Chondrocyte (in vitro differentiated cells): Measurements from ENCODE around the gene CMPK2. TPM values are rescaled to one million over a fixed set of nuclear protein-coding genes. Genes with fewer than 3 reads are reported as not detected.

ENCODE experiments used
- DNase-seq: peaks from one replicate; pipeline ENCODE4 v3.0.0; 2021; ENCODE audit warnings: mixed read lengths, low spot score
- H3K27ac Mint-ChIP-seq: one replicate; pipeline ENCODE4 v1.8.0; 2021; ENCODE audit warnings: mild to moderate bottlenecking, moderate library complexity, mixed read lengths; ENCODE audit not compliant: unreplicated experiment
- H3K27me3 Mint-ChIP-seq: 2 replicates; pipeline ENCODE4 v1.8.0; 2021; ENCODE audit warnings: low read depth, mixed read lengths
- H3K36me3 Mint-ChIP-seq: 2 replicates; pipeline ENCODE4 v1.8.0; 2021; ENCODE audit warnings: low read depth, mixed read lengths
- H3K4me1 Mint-ChIP-seq: 2 replicates; pipeline ENCODE4 v1.8.0; 2021; ENCODE audit warnings: low read depth, mild to moderate bottlenecking, mixed read lengths
- H3K4me3 Mint-ChIP-seq: one replicate; pipeline ENCODE4 v1.8.0; 2021; ENCODE audit warnings: mild to moderate bottlenecking, moderate library complexity, mixed read lengths; ENCODE audit not compliant: unreplicated experiment
- H3K9me3 Mint-ChIP-seq: 2 replicates; pipeline ENCODE4 v1.8.0; 2021; ENCODE audit warnings: low read depth, mixed read lengths
- total RNA-seq: library from RNA; stranded (reverse); gene quantifications from 3 replicates; pipeline ENCODE4 v1.2.1, GENCODE V29; 2021
- TF ChIP-seq, protein P1 (sequence below): fragments of 200-600 bp; sonication (generic); IDR thresholded peaks from 2 replicates; pipeline ENCODE4 v1.5.0; 2021; ENCODE audit warnings: antibody characterized with exemption, mild to moderate bottlenecking, moderate library complexity

The CMPK2 gene
- total RNA-seq, 1 donor from 2014 or later = 0.95 TPM

- no peaks in the 10 kb centered on the region for H3K4me1 Mint-ChIP-seq
- H3K27me3 Mint-ChIP-seq = no peaks in the 10 kb centered on the region
- DNase-seq = no peak
- H3K4me3 Mint-ChIP-seq = no peak overlapping the region
- no peak overlapping the region for H3K27ac Mint-ChIP-seq
- H3K9me3 Mint-ChIP-seq = peaks cover 64% of the 10 kb centered on the region
- TF ChIP-seq, protein P1, sequence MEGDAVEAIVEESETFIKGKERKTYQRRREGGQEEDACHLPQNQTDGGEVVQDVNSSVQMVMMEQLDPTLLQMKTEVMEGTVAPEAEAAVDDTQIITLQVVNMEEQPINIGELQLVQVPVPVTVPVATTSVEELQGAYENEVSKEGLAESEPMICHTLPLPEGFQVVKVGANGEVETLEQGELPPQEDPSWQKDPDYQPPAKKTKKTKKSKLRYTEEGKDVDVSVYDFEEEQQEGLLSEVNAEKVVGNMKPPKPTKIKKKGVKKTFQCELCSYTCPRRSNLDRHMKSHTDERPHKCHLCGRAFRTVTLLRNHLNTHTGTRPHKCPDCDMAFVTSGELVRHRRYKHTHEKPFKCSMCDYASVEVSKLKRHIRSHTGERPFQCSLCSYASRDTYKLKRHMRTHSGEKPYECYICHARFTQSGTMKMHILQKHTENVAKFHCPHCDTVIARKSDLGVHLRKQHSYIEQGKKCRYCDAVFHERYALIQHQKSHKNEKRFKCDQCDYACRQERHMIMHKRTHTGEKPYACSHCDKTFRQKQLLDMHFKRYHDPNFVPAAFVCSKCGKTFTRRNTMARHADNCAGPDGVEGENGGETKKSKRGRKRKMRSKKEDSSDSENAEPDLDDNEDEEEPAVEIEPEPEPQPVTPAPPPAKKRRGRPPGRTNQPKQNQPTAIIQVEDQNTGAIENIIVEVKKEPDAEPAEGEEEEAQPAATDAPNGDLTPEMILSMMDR = no peak
- peaks cover 14% of the 10 kb centered on the region for H3K36me3 Mint-ChIP-seq
These were observed 24.0 kb downstream of the CMPK2 start for GRCh38 chr2:6841537-6842287.

DNA sequence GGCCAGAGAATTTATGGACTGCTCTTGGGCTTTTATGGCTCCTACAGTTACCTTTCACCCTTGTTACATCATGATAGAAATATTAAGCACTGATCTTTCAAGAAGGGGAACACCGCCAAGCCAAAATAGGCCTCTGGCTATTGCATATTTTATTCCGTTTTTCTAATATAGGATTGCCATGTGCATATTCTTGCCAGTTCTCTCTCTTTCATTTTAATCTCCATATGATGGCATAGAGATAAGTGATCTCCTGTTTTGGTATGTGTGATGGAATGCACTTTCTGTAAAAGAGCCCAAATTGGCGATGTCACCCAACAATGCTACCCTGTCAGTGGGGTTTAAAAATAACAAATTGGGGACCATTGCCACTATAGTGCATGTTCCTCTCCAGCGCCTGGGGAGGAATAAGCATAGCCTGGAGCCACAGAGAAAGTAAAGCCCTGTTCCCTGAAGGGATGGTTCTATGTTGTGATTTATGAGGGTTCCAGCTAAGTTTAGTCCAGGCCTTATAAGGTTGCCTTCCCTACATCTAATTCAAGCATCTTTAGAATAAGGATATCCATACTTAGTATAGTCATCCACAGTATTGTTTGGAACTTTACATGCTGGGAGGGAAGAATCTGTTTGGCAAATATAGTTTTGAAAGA lies 26.9 kb downstream of the CMPK2 start:
- peaks cover 9% of the 10 kb centered on the region for H3K36me3 Mint-ChIP-seq
- H3K27ac Mint-ChIP-seq = no peak overlapping the region
- no peak overlapping the region for H3K4me3 Mint-ChIP-seq
- TF ChIP-seq, protein P1 = no peak
- DNase-seq = no peak
- no peaks in the 10 kb centered on the region for H3K4me1 Mint-ChIP-seq
- no peaks in the 10 kb centered on the region for H3K27me3 Mint-ChIP-seq
- H3K9me3 Mint-ChIP-seq = peaks cover 52% of the 10 kb centered on the region

GRCh38 chr2:6835467-6835866 lies 30.2 kb downstream of the CMPK2 start:
- no peak overlapping the region for H3K27ac Mint-ChIP-seq
- no peak overlapping the region for H3K4me3 Mint-ChIP-seq
- no peaks in the 10 kb centered on the region for H3K27me3 Mint-ChIP-seq
- peaks cover 48% of the 10 kb centered on the region for H3K9me3 Mint-ChIP-seq
- TF ChIP-seq, protein P1 = no peak
- H3K4me1 Mint-ChIP-seq = no peaks in the 10 kb centered on the region
- DNase-seq = no peak
- peaks cover 14% of the 10 kb centered on the region for H3K36me3 Mint-ChIP-seq

- Mint-ChIP-seq H3K27ac (no peak overlapping the region), H3K27me3 (no peaks in the 10 kb centered on the region), H3K4me3 (no peak overlapping the region), H3K36me3 (peaks cover 15% of the 10 kb centered on the region), H3K4me1 (no peaks in the 10 kb centered on the region), H3K9me3 (peaks cover 42% of the 10 kb centered on the region)
- no peak for DNase-seq
- TF ChIP-seq, protein P1 = no peak
These were observed 31.5 kb downstream of the CMPK2 start for GRCh38 chr2:6834163-6834562.

DNA sequence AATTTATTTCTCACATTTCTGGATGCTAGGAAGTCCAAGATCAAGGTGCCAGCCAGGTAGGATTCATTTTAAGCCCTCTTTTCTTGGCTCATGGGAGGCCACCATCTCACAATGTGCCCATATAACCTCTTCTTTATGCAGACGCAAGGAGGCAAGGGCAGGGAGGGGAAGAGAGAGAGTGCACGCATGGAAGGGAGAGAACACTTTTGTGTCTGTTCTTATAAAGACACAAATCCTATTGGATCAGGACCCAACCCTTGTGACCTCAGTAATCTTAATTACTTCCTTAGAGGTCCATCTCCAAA lies 32.5 kb downstream of the CMPK2 start:
- H3K27me3 Mint-ChIP-seq = no peaks in the 10 kb centered on the region
- H3K36me3 Mint-ChIP-seq = peaks cover 15% of the 10 kb centered on the region
- peaks cover under 1% of the 10 kb centered on the region for H3K4me1 Mint-ChIP-seq
- H3K27ac Mint-ChIP-seq = no peak overlapping the region
- DNase-seq = no peak
- H3K4me3 Mint-ChIP-seq = no peak overlapping the region
- peaks cover 36% of the 10 kb centered on the region for H3K9me3 Mint-ChIP-seq
- TF ChIP-seq, protein P1 = no peak
